ENCODE measurements around the gene STAT1.
A peak's percentile ranks its signal among the peaks of the same experiment; 100 is the strongest.

STAT1 gene

GRCh38 chr2:191001032-191001431, 12.9 kb downstream of the STAT1 start:
- POLR2A ChIA-PET: no interaction called here
- Histone ChIP-seq H3K9me3 (ENCODE audit: control extremely low read depth in 1 of 5, control insufficient read depth in 4 of 5, insufficient read depth in 2 of 5, low read depth in 1 of 5, low read length in 4 of 5) (peaks cover 0 to 16% (median 5%) of the 10 kb centered on the region in 5 experiments), H3K27ac (ENCODE audit: insufficient read depth in 1 of 2, low read depth in 1 of 2, low read length in 2 of 2, poor library complexity in 1 of 2, severe bottlenecking in 2 of 2) (no peak overlapping the region), H3K4me3 (ENCODE audit: control insufficient read depth in 1 of 7, extremely low read depth in 1 of 7, insufficient read depth in 4 of 7, low read depth in 2 of 7, low read length in 6 of 7) (no peak overlapping the region), H3K27me3 (replicated peaks in 2 of 5; ENCODE audit: control insufficient read depth in 4 of 5, insufficient read depth in 5 of 5, low read length in 4 of 5) (no peaks in the 10 kb centered on the region), H3K36me3 (ENCODE audit: control insufficient read depth in 4 of 4, insufficient read depth in 4 of 4, low read length in 3 of 4) (peaks cover 52 to 99% (median 82%) of the 10 kb centered on the region in 4 experiments), H3K4me1 (ENCODE audit: control extremely low read depth in 1 of 4, control insufficient read depth in 4 of 4, insufficient read depth in 4 of 4, low read length in 3 of 4) (no peaks in the 10 kb centered on the region)
- 94% methylated on average over 2 of the region's 2 CpGs for WGBS (ENCODE audit: insufficient coverage)
- DNase-seq: no peak
- CTCF ChIA-PET: interaction anchor here (1.3 to 1.7 kb wide), 4 partner anchors 14 to 28 kb away, joined by 3 to 6 read pairs (median 4); no protein-coding TSS in a partner anchor

GRCh38 chr2:190999949-191000665, 13.9 kb downstream of the STAT1 start:
- Histone ChIP-seq H3K9me3 (ENCODE audit: control extremely low read depth in 1 of 5, control insufficient read depth in 4 of 5, insufficient read depth in 2 of 5, low read depth in 1 of 5, low read length in 4 of 5) (peaks cover 0 to 14% (median 5%) of the 10 kb centered on the region in 5 experiments), H3K36me3 (ENCODE audit: control insufficient read depth in 4 of 4, insufficient read depth in 4 of 4, low read length in 3 of 4) (peaks cover 50 to 98% (median 82%) of the 10 kb centered on the region in 4 experiments), H3K27me3 (replicated peaks in 2 of 5; ENCODE audit: control insufficient read depth in 4 of 5, insufficient read depth in 5 of 5, low read length in 4 of 5) (no peaks in the 10 kb centered on the region), H3K27ac (ENCODE audit: insufficient read depth in 1 of 2, low read depth in 1 of 2, low read length in 2 of 2, poor library complexity in 1 of 2, severe bottlenecking in 2 of 2) (no peak overlapping the region), H3K4me3 (ENCODE audit: control insufficient read depth in 1 of 7, extremely low read depth in 1 of 7, insufficient read depth in 4 of 7, low read depth in 2 of 7, low read length in 6 of 7) (no peak overlapping the region), H3K4me1 (ENCODE audit: control extremely low read depth in 1 of 4, control insufficient read depth in 4 of 4, insufficient read depth in 4 of 4, low read length in 3 of 4) (no peaks in the 10 kb centered on the region)
- CTCF ChIA-PET: interaction anchor here (1.4 to 1.7 kb wide), 3 partner anchors 13 to 27 kb away, joined by 3 to 6 read pairs (median 4); no protein-coding TSS in a partner anchor
- 90% methylated on average over 3 of the region's 9 CpGs for WGBS (ENCODE audit: insufficient coverage)
- no peak for DNase-seq
- POLR2A ChIA-PET: no interaction called here

GRCh38 chr2:190999058-190999457, 14.9 kb downstream of the STAT1 start:
- Histone ChIP-seq H3K27ac (ENCODE audit: insufficient read depth in 1 of 2, low read depth in 1 of 2, low read length in 2 of 2, poor library complexity in 1 of 2, severe bottlenecking in 2 of 2) (no peak overlapping the region), H3K4me1 (ENCODE audit: control extremely low read depth in 1 of 4, control insufficient read depth in 4 of 4, insufficient read depth in 4 of 4, low read length in 3 of 4) (no peaks in the 10 kb centered on the region), H3K27me3 (replicated peaks in 2 of 5; ENCODE audit: control insufficient read depth in 4 of 5, insufficient read depth in 5 of 5, low read length in 4 of 5) (no peaks in the 10 kb centered on the region), H3K4me3 (ENCODE audit: control insufficient read depth in 1 of 7, extremely low read depth in 1 of 7, insufficient read depth in 4 of 7, low read depth in 2 of 7, low read length in 6 of 7) (no peak overlapping the region), H3K36me3 (ENCODE audit: control insufficient read depth in 4 of 4, insufficient read depth in 4 of 4, low read length in 3 of 4) (peaks cover 53 to 96% (median 82%) of the 10 kb centered on the region in 4 experiments), H3K9me3 (ENCODE audit: control extremely low read depth in 1 of 5, control insufficient read depth in 4 of 5, insufficient read depth in 2 of 5, low read depth in 1 of 5, low read length in 4 of 5) (peaks cover 0 to 8% (median 3%) of the 10 kb centered on the region in 5 experiments)
- CTCF ChIA-PET: interaction anchor here (2.2 kb wide), 1 partner anchor 12 kb away, joined by 11 read pairs; no protein-coding TSS in a partner anchor
- WGBS (ENCODE audit: insufficient coverage): 98% methylated on average over 6 of the region's 7 CpGs
- DNase-seq: no peak
- POLR2A ChIA-PET: no interaction called here

GRCh38 chr2:190997526-190998113, 16.4 kb downstream of the STAT1 start:
- Histone ChIP-seq H3K4me3 (ENCODE audit: control insufficient read depth in 1 of 7, extremely low read depth in 1 of 7, insufficient read depth in 4 of 7, low read depth in 2 of 7, low read length in 6 of 7) (no peak overlapping the region), H3K36me3 (ENCODE audit: control insufficient read depth in 4 of 4, insufficient read depth in 4 of 4, low read length in 3 of 4) (peaks cover 45 to 94% (median 82%) of the 10 kb centered on the region in 4 experiments), H3K27me3 (replicated peaks in 2 of 5; ENCODE audit: control insufficient read depth in 4 of 5, insufficient read depth in 5 of 5, low read length in 4 of 5) (no peaks in the 10 kb centered on the region), H3K9me3 (ENCODE audit: control extremely low read depth in 1 of 5, control insufficient read depth in 4 of 5, insufficient read depth in 2 of 5, low read depth in 1 of 5, low read length in 4 of 5) (no peaks in the 10 kb centered on the region), H3K27ac (ENCODE audit: insufficient read depth in 1 of 2, low read depth in 1 of 2, low read length in 2 of 2, poor library complexity in 1 of 2, severe bottlenecking in 2 of 2) (no peak overlapping the region), H3K4me1 (ENCODE audit: control extremely low read depth in 1 of 4, control insufficient read depth in 4 of 4, insufficient read depth in 4 of 4, low read length in 3 of 4) (no peaks in the 10 kb centered on the region)
- no peak for DNase-seq
- ChIA-PET POLR2A (no interaction called here), CTCF (interaction anchor here (0.8 to 2.4 kb wide), 9 partner anchors 8 to 39 kb away, joined by 3 to 12 read pairs (median 6); no protein-coding TSS in a partner anchor)
- 100% methylated on average over 4 of the region's 8 CpGs for WGBS (ENCODE audit: insufficient coverage)

GRCh38 chr2:190996947-190997346, 17.0 kb downstream of the STAT1 start:
- no peak overlapping the region for H3K27ac ChIP-seq (ENCODE audit: insufficient read depth in 1 of 2, low read depth in 1 of 2, low read length in 2 of 2, poor library complexity in 1 of 2, severe bottlenecking in 2 of 2)
- CTCF ChIA-PET: interaction anchor here (0.6 to 2.4 kb wide), 11 partner anchors 7 to 40 kb away, joined by 3 to 12 read pairs (median 6); no protein-coding TSS in a partner anchor
- no peaks in the 10 kb centered on the region for H3K4me1 ChIP-seq (ENCODE audit: control extremely low read depth in 1 of 4, control insufficient read depth in 4 of 4, insufficient read depth in 4 of 4, low read length in 3 of 4)
- no peak overlapping the region for H3K4me3 ChIP-seq (ENCODE audit: control insufficient read depth in 1 of 7, extremely low read depth in 1 of 7, insufficient read depth in 4 of 7, low read depth in 2 of 7, low read length in 6 of 7)
- no peak for DNase-seq
- 85% methylated on average over 4 of the region's 5 CpGs for WGBS (ENCODE audit: insufficient coverage)
- POLR2A ChIA-PET: no interaction called here
- H3K27me3 ChIP-seq (replicated peaks in 2 of 5; ENCODE audit: control insufficient read depth in 4 of 5, insufficient read depth in 5 of 5, low read length in 4 of 5): no peaks in the 10 kb centered on the region
- peaks cover 41 to 94% (median 78%) of the 10 kb centered on the region in 4 experiments for H3K36me3 ChIP-seq (ENCODE audit: control insufficient read depth in 4 of 4, insufficient read depth in 4 of 4, low read length in 3 of 4)
- H3K9me3 ChIP-seq (ENCODE audit: control extremely low read depth in 1 of 5, control insufficient read depth in 4 of 5, insufficient read depth in 2 of 5, low read depth in 1 of 5, low read length in 4 of 5): no peaks in the 10 kb centered on the region

GRCh38 chr2:190996338-190996946, 17.5 kb downstream of the STAT1 start:
- Histone ChIP-seq H3K36me3 (ENCODE audit: control insufficient read depth in 4 of 4, insufficient read depth in 4 of 4, low read length in 3 of 4) (peaks cover 39 to 91% (median 78%) of the 10 kb centered on the region in 4 experiments), H3K27ac (ENCODE audit: insufficient read depth in 1 of 2, low read depth in 1 of 2, low read length in 2 of 2, poor library complexity in 1 of 2, severe bottlenecking in 2 of 2) (no peak overlapping the region), H3K9me3 (ENCODE audit: control extremely low read depth in 1 of 5, control insufficient read depth in 4 of 5, insufficient read depth in 2 of 5, low read depth in 1 of 5, low read length in 4 of 5) (no peaks in the 10 kb centered on the region), H3K4me3 (ENCODE audit: control insufficient read depth in 1 of 7, extremely low read depth in 1 of 7, insufficient read depth in 4 of 7, low read depth in 2 of 7, low read length in 6 of 7) (no peak overlapping the region), H3K27me3 (replicated peaks in 2 of 5; ENCODE audit: control insufficient read depth in 4 of 5, insufficient read depth in 5 of 5, low read length in 4 of 5) (no peaks in the 10 kb centered on the region), H3K4me1 (ENCODE audit: control extremely low read depth in 1 of 4, control insufficient read depth in 4 of 4, insufficient read depth in 4 of 4, low read length in 3 of 4) (no peaks in the 10 kb centered on the region)
- ChIA-PET CTCF (interaction anchor here (0.6 to 2.4 kb wide), 11 partner anchors 9 to 49 kb away, joined by 3 to 12 read pairs (median 6); no protein-coding TSS in a partner anchor), POLR2A (no interaction called here)
- WGBS (ENCODE audit: insufficient coverage): 94% methylated on average over 5 of the region's 5 CpGs
- DNase-seq: peak; percentile 60 to 76 (median 74)
